K562 (cell line): ENCODE measurements around the gene SPAG16.

Experiments
- CHD4 ChIP-seq: fragments of 200-600 bp; sonication (generic); IDR thresholded peaks from 3 replicates; pipeline ENCODE4 v1.6.1; 2012; ENCODE audit warnings: low read depth, mild to moderate bottlenecking, mixed read lengths, low read length, inconsistent platforms; ENCODE audit not compliant: insufficient read depth, insufficient replicate concordance, poor library complexity, severe bottlenecking
- MEIS2 ChIP-seq: fragments of 450-650 bp; IDR thresholded peaks from 2 replicates; pipeline ENCODE4 v1.6.1; 2014; ENCODE audit warnings: mild to moderate bottlenecking; ENCODE audit not compliant: partially characterized antibody
- POLR2A ChIP-seq: fragments of 450-650 bp; conservative IDR thresholded peaks from 2 replicates; pipeline ENCODE4 v1.6.1; 2016
- SIN3A ChIP-seq, 2 experiments: fragments of 150-350 bp in 1 of 2; IDR thresholded peaks; 2 replicates each; pipeline ENCODE4 v1.6.1; 2011 to 2016; ENCODE audit warnings: borderline replicate concordance in 2 of 2, low read depth in 2 of 2, low read length in 2 of 2, mild to moderate bottlenecking in 2 of 2, moderate library complexity in 2 of 2; ENCODE audit not compliant: control insufficient read depth in 1 of 2
- ZNF436 ChIP-seq: fragments of 250-450, 450-650 bp; sonication (Bioruptor Pico); formaldehyde crosslinking; IDR thresholded peaks from 2 replicates; pipeline ENCODE4 v1.7.0; 2020; ENCODE audit warnings: mild to moderate bottlenecking
- TF ChIP-seq, protein P1 (sequence below), 3 experiments: IDR thresholded peaks in 2 of 3; conservative IDR thresholded peaks in 1 of 3; 2 replicates each; pipeline ENCODE4 v1.5.1; 2011 to 2012; ENCODE audit warnings: low read length in 3 of 3, mild to moderate bottlenecking in 3 of 3, control low read depth in 2 of 3, improper control_type of control experiment in 1 of 3, inconsistent platforms in 1 of 3, low read depth in 1 of 3, mixed read lengths in 1 of 3, moderate library complexity in 1 of 3; ENCODE audit not compliant: insufficient read depth in 2 of 3
- TF ChIP-seq, protein P2 (sequence below): fragments of 450-650 bp; IDR thresholded peaks from 2 replicates; pipeline ENCODE4 v1.6.1; 2016; ENCODE audit warnings: borderline replicate concordance
- TF ChIP-seq, protein P3 (sequence below): fragments of 250-450 bp; sonication (Bioruptor Pico); IDR thresholded peaks from 2 replicates; pipeline ENCODE4 v1.8.0; 2022; ENCODE audit warnings: moderate library complexity, mild to moderate bottlenecking, inconsistent platforms
- TF ChIP-seq, protein P4 (sequence below): sonication (generic); formaldehyde crosslinking; IDR thresholded peaks from 2 replicates; pipeline ENCODE4 v1.8.1; 2023; ENCODE audit warnings: mild to moderate bottlenecking, missing genetic modification reagents

DNA sequence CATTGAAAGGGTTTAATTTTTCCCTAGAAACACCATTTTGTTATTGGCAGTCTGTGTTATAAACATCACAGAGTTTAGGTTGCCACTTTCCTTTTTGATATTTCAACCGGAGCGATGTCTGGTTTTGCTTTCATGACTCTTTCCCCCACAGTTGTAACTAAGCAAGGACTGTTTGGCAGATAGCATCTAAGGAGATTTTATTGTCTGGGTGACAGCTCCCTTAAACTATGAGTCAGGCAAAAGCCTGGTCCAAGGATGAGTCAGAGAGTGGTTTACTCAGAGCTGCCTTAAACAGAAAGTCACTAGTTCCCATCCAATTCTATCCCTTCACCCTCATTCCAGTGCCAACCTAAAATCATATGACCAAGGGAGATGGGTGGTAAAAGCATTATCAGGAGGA lies 785.0 kb downstream of the SPAG16 start:
- TF ChIP-seq, protein P1, sequence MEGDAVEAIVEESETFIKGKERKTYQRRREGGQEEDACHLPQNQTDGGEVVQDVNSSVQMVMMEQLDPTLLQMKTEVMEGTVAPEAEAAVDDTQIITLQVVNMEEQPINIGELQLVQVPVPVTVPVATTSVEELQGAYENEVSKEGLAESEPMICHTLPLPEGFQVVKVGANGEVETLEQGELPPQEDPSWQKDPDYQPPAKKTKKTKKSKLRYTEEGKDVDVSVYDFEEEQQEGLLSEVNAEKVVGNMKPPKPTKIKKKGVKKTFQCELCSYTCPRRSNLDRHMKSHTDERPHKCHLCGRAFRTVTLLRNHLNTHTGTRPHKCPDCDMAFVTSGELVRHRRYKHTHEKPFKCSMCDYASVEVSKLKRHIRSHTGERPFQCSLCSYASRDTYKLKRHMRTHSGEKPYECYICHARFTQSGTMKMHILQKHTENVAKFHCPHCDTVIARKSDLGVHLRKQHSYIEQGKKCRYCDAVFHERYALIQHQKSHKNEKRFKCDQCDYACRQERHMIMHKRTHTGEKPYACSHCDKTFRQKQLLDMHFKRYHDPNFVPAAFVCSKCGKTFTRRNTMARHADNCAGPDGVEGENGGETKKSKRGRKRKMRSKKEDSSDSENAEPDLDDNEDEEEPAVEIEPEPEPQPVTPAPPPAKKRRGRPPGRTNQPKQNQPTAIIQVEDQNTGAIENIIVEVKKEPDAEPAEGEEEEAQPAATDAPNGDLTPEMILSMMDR (IDR thresholded peaks at IDR 0.05 in 2 of 3, conservative IDR thresholded peaks at IDR 0.05 in 1 of 3; ENCODE audit: insufficient read depth in 2 of 3, low read depth in 1 of 3, low read length in 3 of 3) = no peak
- TF ChIP-seq ZNF436 (CRISPR knock-in tag) (no peak), MEIS2 (no peak), POLR2A (no peak), SIN3A (IDR thresholded peaks at IDR 0.05; ENCODE audit: borderline replicate concordance in 2 of 2, control insufficient read depth in 1 of 2, low read depth in 2 of 2, low read length in 2 of 2) (no peak), CHD4 (no peak)
- TF ChIP-seq, protein P2, sequence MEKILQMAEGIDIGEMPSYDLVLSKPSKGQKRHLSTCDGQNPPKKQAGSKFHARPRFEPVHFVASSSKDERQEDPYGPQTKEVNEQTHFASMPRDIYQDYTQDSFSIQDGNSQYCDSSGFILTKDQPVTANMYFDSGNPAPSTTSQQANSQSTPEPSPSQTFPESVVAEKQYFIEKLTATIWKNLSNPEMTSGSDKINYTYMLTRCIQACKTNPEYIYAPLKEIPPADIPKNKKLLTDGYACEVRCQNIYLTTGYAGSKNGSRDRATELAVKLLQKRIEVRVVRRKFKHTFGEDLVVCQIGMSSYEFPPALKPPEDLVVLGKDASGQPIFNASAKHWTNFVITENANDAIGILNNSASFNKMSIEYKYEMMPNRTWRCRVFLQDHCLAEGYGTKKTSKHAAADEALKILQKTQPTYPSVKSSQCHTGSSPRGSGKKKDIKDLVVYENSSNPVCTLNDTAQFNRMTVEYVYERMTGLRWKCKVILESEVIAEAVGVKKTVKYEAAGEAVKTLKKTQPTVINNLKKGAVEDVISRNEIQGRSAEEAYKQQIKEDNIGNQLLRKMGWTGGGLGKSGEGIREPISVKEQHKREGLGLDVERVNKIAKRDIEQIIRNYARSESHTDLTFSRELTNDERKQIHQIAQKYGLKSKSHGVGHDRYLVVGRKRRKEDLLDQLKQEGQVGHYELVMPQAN = no peak
- TF ChIP-seq, protein P3, sequence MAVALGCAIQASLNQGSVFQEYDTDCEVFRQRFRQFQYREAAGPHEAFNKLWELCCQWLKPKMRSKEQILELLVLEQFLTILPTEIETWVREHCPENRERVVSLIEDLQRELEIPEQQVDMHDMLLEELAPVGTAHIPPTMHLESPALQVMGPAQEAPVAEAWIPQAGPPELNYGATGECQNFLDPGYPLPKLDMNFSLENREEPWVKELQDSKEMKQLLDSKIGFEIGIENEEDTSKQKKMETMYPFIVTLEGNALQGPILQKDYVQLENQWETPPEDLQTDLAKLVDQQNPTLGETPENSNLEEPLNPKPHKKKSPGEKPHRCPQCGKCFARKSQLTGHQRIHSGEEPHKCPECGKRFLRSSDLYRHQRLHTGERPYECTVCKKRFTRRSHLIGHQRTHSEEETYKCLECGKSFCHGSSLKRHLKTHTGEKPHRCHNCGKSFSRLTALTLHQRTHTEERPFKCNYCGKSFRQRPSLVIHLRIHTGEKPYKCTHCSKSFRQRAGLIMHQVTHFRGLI = no peak
- TF ChIP-seq, protein P4, sequence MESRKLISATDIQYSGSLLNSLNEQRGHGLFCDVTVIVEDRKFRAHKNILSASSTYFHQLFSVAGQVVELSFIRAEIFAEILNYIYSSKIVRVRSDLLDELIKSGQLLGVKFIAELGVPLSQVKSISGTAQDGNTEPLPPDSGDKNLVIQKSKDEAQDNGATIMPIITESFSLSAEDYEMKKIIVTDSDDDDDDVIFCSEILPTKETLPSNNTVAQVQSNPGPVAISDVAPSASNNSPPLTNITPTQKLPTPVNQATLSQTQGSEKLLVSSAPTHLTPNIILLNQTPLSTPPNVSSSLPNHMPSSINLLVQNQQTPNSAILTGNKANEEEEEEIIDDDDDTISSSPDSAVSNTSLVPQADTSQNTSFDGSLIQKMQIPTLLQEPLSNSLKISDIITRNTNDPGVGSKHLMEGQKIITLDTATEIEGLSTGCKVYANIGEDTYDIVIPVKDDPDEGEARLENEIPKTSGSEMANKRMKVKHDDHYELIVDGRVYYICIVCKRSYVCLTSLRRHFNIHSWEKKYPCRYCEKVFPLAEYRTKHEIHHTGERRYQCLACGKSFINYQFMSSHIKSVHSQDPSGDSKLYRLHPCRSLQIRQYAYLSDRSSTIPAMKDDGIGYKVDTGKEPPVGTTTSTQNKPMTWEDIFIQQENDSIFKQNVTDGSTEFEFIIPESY (CRISPR knock-in tag) = no peak
